Testis (tissue), 2 donors: ENCODE measurements around the gene COL25A1.

Source experiments
- CTCF ChIP-seq, 3 experiments: fragments of 450-650 bp in 2 of 3; fragments of 200-600 bp in 1 of 3; sonication (generic) in 1 of 3; IDR thresholded peaks; one replicate each; pipeline ENCODE4 v1.5.1; 2016 to 2019; ENCODE audit warnings: antibody characterized with exemption in 3 of 3, mild to moderate bottlenecking in 2 of 3, moderate library complexity in 1 of 3
- POLR2A ChIP-seq: fragments of 450-650 bp; IDR thresholded peaks from one replicate; pipeline ENCODE4 v1.6.1; 2017; ENCODE audit warnings: antibody characterized with exemption, mild to moderate bottlenecking, moderate library complexity

DNA sequence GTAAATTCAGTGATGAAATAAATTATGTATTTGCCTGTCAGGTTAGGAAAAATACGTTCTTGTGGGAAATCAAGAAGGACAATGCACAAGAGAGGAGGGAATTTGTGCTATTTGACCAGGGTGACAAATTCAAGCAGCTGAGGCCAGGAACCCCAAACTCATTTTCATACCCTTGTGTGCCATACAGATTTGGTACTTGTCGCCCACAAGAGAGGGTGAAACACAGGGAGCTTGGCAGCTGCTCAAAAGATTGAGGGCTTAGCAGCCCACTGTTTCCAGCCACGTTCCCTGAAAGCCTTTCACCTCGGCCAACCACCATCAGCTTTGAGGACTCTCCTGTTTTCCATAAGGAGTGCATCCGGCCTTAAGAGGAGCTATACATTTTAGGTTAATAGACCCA lies 111.2 kb downstream of the COL25A1 start:
- TF ChIP-seq CTCF (IDR thresholded peaks at IDR 0.05) (no peak), POLR2A (no peak)
